Mesothelial cell of epicardium (in vitro differentiated cells): ENCODE data around the gene CXCR6. TPM values are rescaled to one million over a fixed set of nuclear protein-coding genes. Genes with fewer than 3 reads are reported as not detected.
A peak's percentile ranks its signal among the peaks of the same experiment; 100 is the strongest.

Experiments used
- DNase-seq, 2 experiments: peaks; one replicate each; pipeline ENCODE4 v3.0.0; 2021; ENCODE audit warnings: low spot score in 2 of 2; ENCODE audit not compliant: unreplicated experiment in 2 of 2
- H3K27ac Mint-ChIP-seq: 2 replicates; pipeline ENCODE4 v1.8.0; 2021; ENCODE audit warnings: mixed read lengths
- H3K27me3 Mint-ChIP-seq: 2 replicates; pipeline ENCODE4 v1.8.0; 2021; ENCODE audit warnings: low read depth, mixed read lengths
- H3K36me3 Mint-ChIP-seq: 2 replicates; pipeline ENCODE4 v1.8.0; 2021; ENCODE audit warnings: mixed read lengths
- H3K4me1 Mint-ChIP-seq: 2 replicates; pipeline ENCODE4 v1.8.0; 2021; ENCODE audit warnings: mixed read lengths
- H3K4me3 Mint-ChIP-seq: 2 replicates; pipeline ENCODE4 v1.8.0; 2021; ENCODE audit warnings: mild to moderate bottlenecking, moderate library complexity, mixed read lengths
- H3K9me3 Mint-ChIP-seq: 2 replicates; pipeline ENCODE4 v1.8.0; 2021; ENCODE audit warnings: mixed read lengths
- CTCF ChIP-seq: fragments of 200-600 bp; sonication (generic); IDR thresholded peaks from one replicate; pipeline ENCODE4 v1.5.0; 2021; ENCODE audit warnings: antibody characterized with exemption; ENCODE audit not compliant: unreplicated experiment
- total RNA-seq: library from RNA; stranded (reverse); gene quantifications from 3 replicates; pipeline ENCODE4 v1.2.1, GENCODE V29; 2021

Gene CXCR6
- total RNA-seq, 1 donor from 2014 or later, result not detected

DNA sequence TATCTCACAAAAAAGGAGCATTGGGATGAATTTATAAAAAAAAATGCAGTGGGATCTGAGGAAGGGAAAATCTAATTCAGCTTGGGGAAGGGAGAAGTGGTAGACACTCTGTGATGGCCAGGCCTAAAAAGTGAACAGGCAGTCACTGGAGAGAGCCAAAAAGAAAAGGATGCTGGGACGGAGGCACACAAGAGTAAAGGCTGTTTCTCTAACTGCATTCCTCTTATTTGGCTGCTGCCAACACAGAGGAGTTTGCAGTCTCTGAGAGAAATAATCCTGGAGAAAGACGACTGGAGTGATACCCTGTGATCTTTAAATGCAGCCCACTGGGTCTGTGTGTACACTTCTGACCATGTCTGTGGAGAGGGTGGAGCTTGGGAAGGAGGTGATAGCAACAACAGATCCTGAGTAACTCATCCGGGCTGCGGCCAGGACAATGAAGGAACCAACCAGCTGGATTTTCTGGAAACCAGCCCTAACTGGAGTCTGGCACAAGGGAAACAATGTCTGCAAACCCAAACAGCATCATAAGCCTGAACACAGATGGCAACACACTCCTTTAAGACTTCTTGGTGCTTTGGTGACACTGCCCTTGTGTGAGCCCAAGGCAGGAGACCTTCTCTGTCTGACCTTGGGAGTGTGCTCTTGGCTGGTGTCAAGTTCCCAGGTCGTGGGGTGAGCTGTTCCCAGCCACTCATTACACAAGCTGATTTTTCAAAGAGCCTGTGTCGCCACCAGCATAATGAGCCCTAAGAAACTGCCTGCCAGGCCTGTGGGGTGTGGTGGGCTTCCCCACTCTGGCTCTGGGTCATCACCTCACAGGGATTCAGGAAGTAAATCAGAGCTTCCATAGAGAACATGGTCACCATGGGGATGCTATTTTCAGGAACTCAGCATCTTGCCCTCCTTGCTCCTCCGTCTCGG is 44.4 kb downstream of the CXCR6 start:
- TF ChIP-seq CTCF, result no peak
- no peak for DNase-seq
- H3K27me3 Mint-ChIP-seq, result no peaks in the 10 kb centered on the region
- peak overlapping the region; percentile 6 for H3K27ac Mint-ChIP-seq
- H3K9me3 Mint-ChIP-seq, result no peaks in the 10 kb centered on the region
- H3K36me3 Mint-ChIP-seq, result no peaks in the 10 kb centered on the region
- no peak overlapping the region for H3K4me3 Mint-ChIP-seq
- H3K4me1 Mint-ChIP-seq, result peaks cover 6% of the 10 kb centered on the region

DNA sequence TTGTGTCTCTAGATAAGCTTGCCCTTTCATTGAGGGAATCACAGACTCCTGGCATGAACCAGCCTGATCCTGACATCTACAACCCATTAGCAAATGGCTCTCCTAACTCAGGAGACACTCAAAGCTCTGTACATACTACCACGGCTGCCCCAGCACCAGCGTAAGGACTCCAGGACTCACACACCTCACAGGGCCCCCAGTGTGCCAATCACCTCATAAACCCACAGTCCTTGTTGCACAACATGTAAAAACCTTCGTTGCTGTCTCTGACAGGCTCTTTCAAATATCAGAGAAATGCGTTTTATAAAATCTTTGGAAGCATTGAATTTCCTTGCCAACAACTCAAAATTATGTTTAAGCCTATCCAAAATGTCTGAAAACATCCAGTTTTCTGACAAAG is 45.1 kb downstream of the CXCR6 start:
- H3K4me1 Mint-ChIP-seq, result peaks cover 6% of the 10 kb centered on the region
- no peaks in the 10 kb centered on the region for H3K36me3 Mint-ChIP-seq
- no peak for DNase-seq
- no peaks in the 10 kb centered on the region for H3K27me3 Mint-ChIP-seq
- H3K9me3 Mint-ChIP-seq, result no peaks in the 10 kb centered on the region
- TF ChIP-seq CTCF, result no peak
- no peak overlapping the region for H3K4me3 Mint-ChIP-seq
- no peak overlapping the region for H3K27ac Mint-ChIP-seq

DNA sequence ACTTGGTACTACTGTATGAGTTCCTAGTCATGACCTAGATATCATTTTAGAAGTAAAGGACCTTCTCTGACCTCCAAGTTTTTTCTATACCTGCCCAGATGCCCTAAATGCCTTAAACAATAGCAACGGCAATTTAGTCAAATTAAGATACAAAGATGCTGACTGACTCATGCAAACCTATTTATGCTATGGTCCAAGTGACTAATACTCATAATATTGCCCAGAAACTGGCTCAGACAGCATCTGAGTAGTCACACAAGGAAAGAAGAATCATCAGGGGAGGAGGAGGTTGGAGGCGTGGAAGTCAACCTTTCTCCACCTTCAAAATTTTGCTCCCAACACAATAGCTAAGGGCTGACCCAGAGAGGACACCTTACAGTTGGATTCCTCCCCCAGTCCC is 45.5 kb downstream of the CXCR6 start:
- no peak overlapping the region for H3K27ac Mint-ChIP-seq
- no peak for TF ChIP-seq CTCF
- no peaks in the 10 kb centered on the region for H3K36me3 Mint-ChIP-seq
- H3K4me1 Mint-ChIP-seq, result peaks cover 5% of the 10 kb centered on the region
- DNase-seq, result no peak
- no peaks in the 10 kb centered on the region for H3K27me3 Mint-ChIP-seq
- H3K4me3 Mint-ChIP-seq, result no peak overlapping the region
- no peaks in the 10 kb centered on the region for H3K9me3 Mint-ChIP-seq

GRCh38 chr3:45990181-45990580 is 46.9 kb downstream of the CXCR6 start:
- no peaks in the 10 kb centered on the region for H3K27me3 Mint-ChIP-seq
- H3K36me3 Mint-ChIP-seq, result no peaks in the 10 kb centered on the region
- no peak overlapping the region for H3K4me3 Mint-ChIP-seq
- H3K27ac Mint-ChIP-seq, result no peak overlapping the region
- DNase-seq, result no peak
- peaks cover 3% of the 10 kb centered on the region for H3K4me1 Mint-ChIP-seq
- no peak for TF ChIP-seq CTCF
- no peaks in the 10 kb centered on the region for H3K9me3 Mint-ChIP-seq

GRCh38 chr3:45991341-45991740 is 48.1 kb downstream of the CXCR6 start:
- peaks cover 3% of the 10 kb centered on the region for H3K4me1 Mint-ChIP-seq
- no peaks in the 10 kb centered on the region for H3K9me3 Mint-ChIP-seq
- no peak for TF ChIP-seq CTCF
- DNase-seq, result no peak
- no peak overlapping the region for H3K4me3 Mint-ChIP-seq
- H3K36me3 Mint-ChIP-seq, result no peaks in the 10 kb centered on the region
- no peak overlapping the region for H3K27ac Mint-ChIP-seq
- H3K27me3 Mint-ChIP-seq, result no peaks in the 10 kb centered on the region
